RKO (cell line): Measurements from ENCODE around the gene UBXN11.

Experiments used
- DNase-seq: peaks from one replicate; pipeline ENCODE4 v3.0.0-alpha.2; 2016; ENCODE audit warnings: low spot score

UBXN11 gene

DNA sequence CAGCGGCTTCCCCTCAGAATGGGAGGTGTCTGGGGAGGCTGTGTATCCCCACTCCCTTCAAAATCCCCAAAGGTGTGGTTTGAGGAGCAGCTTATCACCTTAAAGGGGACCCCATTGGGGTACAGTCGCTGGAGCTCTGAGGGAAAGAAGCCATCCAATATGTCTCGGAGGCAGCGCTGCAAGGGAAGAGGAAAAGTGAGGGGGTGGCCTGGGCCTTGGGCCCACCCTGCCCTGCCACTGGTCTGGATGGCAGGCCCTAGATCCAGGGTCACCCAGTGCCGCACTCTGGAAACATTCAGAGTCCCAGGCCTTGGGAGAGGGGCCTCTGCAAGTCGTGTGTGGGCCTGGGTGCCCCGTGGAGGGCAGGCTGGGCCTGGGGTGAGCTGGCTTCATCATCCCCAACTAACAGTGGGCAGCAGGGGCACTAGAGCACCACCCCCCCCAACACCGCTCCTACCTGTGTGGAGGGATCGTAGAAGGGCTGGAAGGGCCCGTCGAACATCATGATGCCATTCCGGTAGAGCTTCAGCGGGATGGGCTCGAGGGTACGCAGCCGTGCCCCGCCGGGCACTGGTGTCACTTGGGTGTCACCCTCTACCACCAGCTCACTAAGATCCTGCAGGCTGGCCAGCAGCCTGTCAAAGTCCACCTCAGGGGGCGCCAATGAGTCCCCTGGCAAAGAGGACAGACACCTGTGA lies 20.9 kb downstream of the UBXN11 start:
- DNase-seq, result no peak

DNA sequence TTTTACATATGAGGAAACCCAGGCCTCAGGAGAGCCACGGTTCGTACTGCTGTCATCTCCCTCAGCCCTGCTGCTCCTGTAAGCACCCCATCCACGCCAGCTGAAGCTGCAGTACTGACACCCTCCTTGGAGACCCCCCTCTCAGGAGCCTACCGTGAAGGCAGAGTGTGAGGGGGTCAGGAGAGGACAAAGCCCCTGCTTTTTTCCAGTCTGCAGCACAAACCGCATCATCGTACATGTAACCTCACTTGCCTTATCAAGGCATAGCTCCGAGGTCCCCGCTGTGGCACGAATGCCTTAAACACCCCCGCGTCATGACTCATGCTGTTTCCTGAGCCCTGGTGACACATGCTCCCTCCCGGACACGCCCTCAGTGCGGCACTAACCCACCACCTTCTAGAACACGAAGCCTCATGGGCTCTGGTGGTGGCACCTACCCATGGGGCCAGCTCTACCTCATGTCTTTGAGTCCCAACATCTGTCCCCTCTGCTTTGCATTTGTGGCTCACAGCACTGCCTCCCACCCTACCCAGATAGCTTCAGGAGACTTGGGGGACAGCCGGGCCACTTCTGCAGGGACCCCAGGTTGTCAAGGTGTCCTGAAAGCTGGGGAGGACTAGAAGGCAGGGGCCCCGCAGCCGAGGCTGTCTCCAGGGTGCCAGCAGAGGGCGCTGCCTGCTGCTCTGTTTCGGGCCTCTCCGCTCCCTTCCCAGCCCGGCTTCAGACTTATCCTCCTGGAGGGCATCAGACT lies 21.7 kb downstream of the UBXN11 start:
- peak; percentile 95 for DNase-seq

DNA sequence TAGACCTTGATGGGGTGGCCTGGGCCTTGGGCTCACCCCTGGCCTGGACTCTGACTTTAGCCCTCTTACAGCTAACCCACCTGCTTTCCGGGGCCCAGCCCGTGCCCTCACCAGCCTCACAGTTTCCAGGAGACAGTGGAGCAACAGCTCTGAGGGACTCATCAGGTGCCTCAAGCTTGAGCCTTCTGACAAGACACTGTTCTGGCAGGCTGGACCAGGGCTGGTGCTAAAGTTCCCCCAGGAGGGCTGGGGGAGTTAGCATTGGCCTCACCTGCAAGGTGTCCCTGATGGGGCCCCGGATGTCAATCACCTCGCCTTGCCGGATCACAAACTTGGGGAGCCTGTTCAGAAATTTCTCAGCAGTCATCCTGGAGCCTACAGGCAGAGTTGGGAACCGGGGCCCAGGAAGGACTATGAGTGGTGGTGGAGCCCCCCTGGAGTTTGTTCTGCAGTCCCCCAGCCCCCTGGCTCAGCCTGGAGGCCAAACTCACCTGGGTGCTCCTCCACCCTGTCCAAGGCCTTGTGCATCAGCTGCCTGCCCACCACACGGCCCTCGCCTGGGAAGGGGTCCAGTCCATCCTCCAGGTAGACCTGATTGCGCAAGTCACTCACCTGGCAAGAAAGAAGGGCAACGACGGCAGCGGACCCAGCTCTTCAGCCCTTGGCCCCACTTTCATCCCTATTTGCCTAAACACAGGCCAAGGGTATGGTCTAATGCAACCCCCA lies 22.4 kb downstream of the UBXN11 start:
- DNase-seq, result no peak

DNA sequence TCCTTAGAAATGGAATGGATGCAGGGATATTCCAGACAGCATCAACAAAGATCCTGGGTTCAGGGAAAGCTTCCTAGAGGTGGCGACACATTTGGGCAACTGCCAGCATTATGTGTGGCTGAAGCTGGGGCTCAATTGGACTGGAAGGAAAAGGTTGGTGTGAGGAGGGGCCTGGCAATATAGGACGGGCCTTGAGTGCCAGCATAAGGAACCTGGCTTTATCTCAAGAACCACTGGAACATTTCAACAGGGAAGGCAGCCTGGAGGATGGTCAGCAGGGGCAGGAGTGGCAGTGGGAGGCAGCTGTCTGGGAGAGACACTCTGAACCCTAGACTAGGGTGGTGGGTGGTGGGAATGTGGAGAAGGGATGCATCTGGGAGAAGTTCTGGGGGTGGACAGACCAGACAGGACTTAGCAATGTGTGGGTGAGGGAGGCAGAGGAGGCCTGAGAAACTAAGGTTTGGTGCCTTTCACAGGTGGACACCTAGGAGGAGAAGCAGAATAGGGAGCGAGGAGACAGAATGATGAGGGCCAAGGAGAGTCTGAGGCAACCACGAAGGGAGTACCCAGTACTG lies 23.1 kb downstream of the UBXN11 start:
- DNase-seq, result no peak

DNA sequence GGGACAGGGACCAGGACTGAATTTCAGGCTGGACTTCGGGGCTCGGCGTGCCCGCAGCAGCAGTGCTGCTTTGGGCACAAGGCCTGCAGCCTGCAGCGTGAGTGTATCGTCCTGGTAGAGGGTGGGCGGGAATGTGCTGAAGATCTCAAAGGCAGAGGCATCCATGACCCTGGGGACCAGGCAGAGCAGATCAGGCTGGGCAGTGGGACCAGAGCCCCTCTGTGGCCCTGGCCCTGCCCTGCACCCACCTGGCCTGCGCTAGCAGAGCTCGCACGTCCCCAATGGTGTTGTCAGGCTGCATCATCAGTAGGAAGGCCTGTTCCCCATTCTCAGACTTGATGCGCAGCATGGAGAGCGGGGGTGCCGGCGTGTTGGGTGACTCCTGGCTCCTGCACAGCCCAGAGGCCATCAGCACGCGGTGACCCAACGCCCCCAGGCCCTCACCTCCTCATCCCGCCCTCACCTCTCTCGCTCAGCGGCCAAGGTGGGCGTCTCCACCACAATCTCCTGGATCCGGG lies 24.0 kb downstream of the UBXN11 start:
- no peak for DNase-seq

DNA sequence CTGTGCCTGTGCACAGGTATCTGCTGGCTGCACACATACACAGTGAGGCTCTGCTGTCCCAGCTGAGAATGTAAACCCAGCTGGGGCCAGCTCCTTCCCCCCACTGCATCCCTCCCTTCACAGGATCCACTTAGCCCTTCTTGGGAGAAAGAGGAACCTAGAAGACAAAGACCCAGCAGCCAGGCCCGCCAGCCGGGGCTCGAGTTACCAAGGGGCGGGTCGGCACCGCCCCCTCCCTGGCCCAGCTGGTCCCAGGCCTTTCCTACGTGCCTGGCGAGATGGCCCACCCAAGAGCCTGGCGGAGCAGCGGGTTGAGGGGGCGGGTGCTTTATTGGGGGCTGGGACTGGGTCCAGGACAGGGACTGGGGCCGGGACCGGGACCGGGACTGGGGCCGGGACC lies 24.5 kb downstream of the UBXN11 start:
- DNase-seq, result no peak

DNA sequence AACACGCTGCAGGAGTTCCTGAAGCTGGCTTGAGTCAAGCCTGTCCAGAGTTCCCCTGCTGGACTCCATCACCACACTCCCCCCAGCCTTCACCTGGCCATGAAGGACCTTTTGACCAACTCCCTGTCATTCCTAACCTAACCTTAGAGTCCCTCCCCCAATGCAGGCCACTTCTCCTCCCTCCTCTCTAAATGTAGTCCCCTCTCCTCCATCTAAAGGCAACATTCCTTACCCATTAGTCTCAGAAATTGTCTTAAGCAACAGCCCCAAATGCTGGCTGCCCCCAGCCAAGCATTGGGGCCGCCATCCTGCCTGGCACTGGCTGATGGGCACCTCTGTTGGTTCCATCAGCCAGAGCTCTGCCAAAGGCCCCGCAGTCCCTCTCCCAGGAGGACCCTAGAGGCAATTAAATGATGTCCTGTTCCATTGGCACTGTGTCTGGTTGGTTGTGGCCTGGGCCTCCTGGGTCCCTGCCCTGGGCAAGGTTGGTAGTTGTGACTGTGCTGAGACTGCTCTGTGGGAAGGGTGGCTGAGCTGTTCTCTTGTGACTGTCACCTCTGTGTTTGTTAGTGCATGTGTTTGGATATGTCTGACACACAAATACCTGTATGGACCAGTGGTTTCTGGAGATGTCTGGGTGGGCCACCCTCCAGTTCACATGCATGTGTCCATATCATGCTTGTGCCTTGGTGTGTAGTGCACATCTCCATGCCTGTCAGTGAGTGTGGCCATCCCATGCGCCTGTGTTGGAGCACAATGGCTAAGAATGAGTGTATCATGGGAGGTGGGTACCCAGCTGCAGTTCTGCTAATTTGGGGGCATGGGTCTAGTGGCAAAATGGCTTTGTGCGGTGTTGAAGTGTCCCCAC lies 25.1 kb downstream of the UBXN11 start:
- DNase-seq, result no peak

DNA sequence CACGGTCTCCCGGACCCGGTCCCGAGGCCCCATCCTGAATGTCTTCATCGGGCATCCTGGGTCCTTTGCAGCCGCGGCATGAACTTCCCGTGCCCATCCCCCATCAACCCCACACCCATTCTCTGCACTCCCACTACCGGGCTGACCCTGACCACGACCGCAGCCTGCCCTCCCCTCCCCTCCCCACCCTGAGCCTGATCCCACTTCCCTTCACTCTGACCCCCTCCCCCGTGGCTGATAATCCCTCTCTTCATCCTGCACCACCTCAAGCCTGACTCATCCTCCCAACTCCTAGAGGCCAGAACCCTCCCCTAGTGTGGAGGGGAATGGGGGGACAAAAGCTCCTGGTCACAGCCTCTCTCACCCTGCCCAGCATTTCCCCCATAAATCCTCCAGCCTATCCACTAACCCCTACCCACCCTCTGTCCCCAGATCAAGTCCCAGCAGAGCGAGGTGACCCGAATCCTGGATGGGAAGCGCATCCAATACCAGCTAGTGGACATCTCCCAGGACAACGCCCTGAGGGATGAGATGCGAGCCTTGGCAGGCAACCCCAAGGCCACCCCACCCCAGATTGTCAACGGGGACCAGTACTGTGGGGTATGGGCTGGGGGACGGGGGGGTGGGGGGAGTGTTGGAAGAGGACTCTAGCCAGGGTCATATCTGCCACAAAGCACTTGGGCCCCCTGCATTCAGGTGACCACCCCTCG lies 25.9 kb downstream of the UBXN11 start:
- DNase-seq, result peak; percentile 64

DNA sequence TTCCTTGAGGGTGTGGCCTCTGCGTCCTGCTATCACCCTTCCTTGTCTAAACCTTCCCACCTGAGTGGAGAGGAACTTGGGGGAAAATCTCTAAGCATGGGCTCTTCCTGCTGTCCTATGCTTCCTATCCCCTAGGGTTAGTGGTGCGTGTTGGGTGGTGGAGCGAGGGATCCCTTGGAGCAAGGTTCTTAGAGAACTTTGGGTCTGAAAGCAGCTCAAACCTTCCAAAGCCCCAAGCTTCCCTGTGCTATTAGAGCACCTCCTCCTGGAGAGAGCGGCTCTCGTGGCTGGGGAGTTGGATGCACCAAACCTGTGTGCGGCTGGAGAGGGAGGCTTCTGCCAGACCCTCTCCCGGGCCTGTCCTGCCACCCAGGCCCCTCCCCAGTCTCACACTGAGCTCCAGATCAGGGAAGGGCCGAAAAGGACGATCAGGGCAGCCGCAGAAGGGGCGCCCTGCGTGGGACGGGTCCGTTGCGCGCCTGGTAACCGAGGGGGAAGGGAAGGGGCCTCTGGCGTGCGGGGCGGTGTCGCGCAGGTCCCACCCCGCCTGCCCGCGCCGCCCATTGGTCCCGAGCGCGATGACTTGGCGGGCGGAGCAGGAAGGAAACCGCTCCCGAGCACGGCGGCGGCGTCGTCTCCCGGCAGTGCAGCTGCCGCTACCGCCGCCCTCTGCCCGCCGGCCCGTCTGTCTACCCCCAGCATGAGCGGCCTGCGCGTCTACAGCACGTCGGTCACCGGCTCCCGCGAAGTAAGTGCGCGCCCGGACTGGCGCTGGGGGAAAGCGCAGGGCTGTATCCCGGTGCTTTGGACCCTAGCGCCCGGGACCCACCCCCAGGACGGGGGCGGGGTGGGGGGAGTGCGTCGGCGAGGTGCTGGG lies 26.7 kb downstream of the UBXN11 start, which contains the start of gene SH3BGRL3:
TSS of gene SH3BGRL3 (plus strand) at position 631 of the 877 bp plus-strand sequence. CDS start at position 701, 70 bp downstream.
- peak; percentile 88 for DNase-seq

DNA sequence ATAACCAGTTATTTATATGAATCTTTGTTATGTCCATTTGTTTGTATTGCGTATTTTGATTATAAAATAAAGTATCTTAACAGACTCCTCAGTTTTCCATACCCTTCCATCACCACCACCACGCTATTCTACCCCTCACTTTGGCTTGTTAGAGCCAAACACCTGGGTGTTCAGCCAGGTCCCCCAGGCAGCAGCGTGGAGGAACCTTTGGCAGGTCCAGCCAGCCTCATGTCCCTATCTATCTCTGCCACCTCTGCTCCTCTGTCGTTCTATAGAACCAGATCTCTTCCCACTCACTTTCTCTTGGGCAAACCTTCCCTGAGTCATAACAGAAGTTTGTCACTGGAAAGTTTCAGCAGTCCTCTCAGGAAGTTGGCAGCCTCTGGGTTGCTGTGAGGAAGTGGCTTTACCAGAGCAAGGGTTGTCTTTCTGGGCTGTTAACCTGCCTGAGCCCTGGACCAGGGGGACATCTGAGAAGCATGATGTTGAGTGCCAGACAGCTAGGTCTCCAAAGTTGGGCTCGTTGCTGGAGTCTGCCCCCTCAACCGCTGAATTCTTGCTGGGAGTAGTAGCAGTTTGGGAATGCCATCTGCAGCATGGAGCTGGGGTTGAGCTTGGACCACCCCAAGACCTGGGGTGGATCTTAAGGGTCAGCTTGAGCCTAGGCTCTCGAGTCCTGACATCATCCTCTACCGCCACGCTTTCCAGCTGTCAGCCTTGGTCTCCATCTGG lies 27.5 kb downstream of the UBXN11 start:
- peak; percentile 71 for DNase-seq

DNA sequence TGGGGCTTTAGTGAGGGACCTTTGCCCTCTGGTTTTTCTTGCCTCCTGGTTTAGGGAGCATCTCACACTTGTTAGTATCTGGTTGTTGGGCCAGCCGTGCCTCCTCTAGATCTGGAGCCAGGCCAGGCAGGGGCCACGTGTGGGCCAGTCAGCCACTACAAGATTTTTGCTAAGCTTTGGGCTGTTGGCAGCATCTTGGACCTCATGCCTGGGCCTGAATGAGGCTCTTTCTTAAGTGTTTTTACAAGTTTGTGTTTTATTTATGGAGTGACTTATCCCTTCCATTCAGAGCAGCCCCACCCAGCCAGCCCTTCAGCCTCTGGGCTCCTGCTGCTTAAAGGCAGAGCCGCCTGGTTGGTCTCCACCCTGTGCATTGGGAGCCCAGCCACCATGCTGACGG lies 28.1 kb downstream of the UBXN11 start:
- DNase-seq, result no peak

DNA sequence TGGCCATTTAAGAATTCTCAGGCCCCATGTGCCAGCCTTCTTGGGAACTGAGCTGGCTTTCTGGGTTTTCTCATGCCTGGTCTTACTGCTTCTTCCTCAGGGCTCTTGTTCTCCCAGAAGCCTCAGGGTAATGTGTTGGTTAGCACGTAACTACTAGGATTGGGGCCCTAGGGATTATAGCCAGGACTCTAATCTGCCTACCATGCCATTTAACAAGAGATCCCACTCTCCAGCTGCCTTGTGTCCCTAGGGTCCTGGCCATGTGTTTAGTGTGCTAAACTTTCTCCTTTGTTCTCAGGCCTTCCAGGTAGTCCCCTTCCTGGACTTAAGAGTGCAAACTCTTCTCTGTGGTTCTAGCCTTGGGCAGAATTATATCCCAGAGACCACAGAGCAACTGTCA lies 28.7 kb downstream of the UBXN11 start:
- DNase-seq, result no peak

DNA sequence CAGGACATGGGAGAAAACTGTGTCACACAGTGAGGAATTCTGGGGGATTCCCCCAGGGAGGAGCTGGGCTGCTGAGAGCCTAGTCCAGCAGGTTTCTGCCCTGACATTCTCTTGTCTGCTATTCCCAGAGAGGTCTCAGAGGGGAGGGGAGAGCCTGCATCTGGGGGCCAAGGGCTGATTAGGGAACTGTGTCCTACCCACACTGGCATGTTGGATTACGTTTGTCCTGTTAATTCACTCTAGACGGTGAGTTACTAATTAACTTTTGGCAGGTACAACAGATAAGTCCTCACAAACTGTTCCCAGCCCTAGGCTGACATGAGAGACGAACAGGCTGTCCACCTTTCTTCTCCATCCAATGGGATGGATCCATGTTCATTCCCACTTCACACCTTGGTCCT lies 29.2 kb downstream of the UBXN11 start:
- DNase-seq, result no peak

DNA sequence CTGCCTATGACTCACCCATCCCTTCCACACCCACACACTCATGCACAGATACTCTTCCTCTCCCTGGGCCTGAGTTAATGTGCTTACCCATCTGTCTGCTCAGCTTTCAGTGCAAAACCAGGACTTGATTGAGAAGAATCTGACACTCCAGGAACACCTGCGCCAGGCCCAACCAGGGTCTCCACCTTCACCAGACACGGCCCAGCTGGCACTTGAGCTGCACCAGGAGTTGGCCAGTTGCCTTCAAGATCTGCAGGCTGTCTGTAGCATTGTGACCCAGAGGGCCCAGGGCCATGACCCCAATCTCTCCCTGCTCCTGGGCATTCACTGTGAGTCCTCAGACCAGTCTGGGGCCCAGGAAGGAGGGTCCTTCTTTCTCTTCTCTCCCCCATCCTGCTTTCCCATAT lies 30.0 kb downstream of the UBXN11 start:
- peak; percentile 54 for DNase-seq

DNA sequence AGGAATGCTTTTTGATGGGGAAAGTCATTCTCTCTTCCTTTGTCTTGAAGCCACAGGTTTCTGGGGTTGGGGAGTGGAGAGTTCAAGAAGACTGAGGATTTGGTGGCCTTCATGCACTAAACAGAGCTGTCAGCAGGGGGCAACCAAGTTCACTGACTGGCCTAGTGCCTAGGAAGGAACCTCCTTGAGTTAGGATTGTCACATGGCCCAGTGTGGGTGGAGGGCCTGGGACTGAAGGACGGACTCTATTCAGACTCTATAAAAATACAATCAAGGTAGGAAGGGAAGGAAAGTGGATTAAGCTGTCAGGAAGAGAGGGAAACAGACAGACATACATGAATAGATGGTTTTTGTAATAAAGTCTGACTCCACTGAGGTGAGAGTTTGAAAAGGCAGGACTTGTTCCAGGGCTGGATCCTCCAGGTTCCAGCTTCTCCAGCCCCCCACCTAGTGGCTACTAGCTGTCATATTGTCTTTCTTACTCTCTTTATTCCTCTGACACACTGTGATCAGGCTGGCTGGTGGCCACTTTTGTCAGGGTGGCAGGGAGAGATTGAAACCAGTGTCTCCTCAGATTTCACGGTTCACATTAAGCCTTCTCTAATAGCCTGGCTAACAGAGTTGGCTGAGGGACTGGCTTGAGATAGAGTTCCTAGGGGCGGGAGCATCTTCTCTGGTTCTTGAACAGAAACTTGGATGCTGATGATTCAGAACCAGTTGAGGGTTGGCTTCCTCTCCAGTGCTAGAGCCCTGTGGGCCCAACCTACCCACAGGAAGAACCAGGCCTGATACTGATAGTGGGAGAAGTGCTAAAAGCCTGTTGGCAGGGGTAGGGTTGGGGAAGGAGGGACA lies 30.6 kb downstream of the UBXN11 start:
- peak; percentile 71 for DNase-seq

DNA sequence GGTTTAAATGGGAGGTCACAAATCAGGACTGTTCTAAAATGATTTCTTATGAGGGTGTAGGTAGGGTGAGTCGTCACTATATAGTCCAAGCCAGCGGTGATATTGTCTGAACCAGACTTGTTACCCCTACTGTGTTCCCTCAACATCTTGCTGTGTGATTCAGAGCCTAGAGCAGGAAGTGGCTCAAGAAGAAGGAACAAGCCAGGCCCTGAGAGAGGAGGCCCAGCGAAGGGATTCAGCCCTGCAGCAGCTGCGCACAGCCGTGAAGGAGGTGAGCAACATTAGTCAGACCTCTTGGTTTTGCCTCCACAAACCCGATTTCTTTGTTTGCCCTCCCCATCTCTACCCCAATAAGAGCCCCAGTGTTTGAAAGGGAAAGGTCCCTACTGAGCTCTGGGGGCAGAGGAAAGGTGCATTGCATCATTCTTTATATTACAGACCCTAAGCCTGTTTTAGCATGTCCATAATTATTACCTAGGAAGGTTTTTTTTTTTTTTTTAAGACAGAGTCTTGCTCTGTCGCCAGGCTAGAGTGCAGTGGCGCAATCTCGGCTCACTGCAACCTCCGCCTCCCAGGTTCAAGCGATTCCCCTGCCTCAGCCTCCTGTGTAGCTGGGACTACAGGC lies 31.5 kb downstream of the UBXN11 start:
- no peak for DNase-seq

DNA sequence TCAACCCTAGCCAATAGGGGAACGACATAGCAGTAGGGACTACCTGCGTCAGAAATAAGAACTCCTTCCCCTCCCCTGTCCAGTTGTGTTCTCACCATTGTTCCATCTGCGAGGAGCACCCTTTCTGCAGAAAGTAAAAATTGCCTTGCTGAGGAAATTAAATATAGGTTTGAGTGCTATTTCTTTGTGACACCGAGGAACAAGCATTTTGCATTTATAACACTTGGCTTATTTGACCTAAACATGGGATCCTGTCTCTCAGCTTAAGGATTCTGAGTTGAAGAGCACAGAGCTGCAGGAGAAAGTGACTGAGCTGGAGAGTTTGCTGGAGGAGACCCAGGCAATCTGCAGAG lies 37.3 kb downstream of the UBXN11 start:
- no peak for DNase-seq
